NCI-H345 (cell line): Measurements from ENCODE around the gene LANCL1.

Source experiments
- DNase-seq: peaks from one replicate; lab custom pipeline; 2025; lab: John Stamatoyannopoulos, UW

The LANCL1 gene

DNA sequence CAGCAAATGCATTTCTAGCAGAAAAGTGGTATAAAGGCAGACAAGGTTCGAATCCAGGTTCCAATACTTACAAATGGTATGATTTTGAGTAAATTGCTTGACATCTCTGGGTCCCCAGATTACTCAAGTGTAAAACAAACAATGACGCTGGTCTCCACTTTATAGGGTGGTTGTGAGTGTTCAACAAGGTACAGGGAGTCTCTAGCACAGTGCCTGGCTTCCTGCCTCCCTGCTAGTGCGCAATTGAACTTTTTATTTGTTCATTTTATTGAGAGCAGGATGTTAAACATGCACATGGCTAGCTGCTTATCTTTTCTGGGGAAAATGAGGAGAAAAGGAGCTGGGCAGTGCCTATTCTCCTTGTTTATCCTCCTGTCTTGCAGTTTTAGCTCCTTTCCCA lies 86.7 kb downstream of the LANCL1 start:
- DNase-seq = no peak

- no peak for DNase-seq
These were observed 88.4 kb downstream of the LANCL1 start for GRCh38 chr2:210388148-210388547.

- DNase-seq = no peak
These were observed 89.5 kb downstream of the LANCL1 start for GRCh38 chr2:210387074-210387473.
